ENCODE data around the gene MBNL1.

The MBNL1 gene

GRCh38 chr3:152313430-152313829, 44.7 kb downstream of the MBNL1 start:
- Histone ChIP-seq H3K4me3 (ENCODE audit: low read depth, low read length) (no peak overlapping the region), H3K27ac (ENCODE audit: extremely low read depth, low read depth, low read length) (no peak overlapping the region), H3K4me1 (ENCODE audit: control insufficient read depth, insufficient read depth, low read length) (0 out of 2 replicates have a peak, but pooled peaks cover 2% of the 10 kb centered on the region), H3K36me3 (ENCODE audit: control insufficient read depth in 2 of 2, insufficient read depth in 1 of 2, low read length in 2 of 2) (no peaks in the 10 kb centered on the region), H3K9me3 (ENCODE audit: control insufficient read depth, insufficient read depth, low read depth, low read length) (no peaks in the 10 kb centered on the region)
- CTCF ChIA-PET = interaction anchor here (0.8 kb wide), 1 partner anchor 44 kb away, joined by 3 read pairs; no protein-coding TSS in a partner anchor
- no peak for TF ChIP-seq ZSCAN23 (tag by site-specific recombination; IDR thresholded peaks at IDR 0.05)
- TF ChIP-seq KLF7 (tag by site-specific recombination; IDR thresholded peaks at IDR 0.05; ENCODE audit: borderline replicate concordance) = no peak
- TF ChIP-seq ZNF585B (tag by site-specific recombination; IDR thresholded peaks at IDR 0.05) = no peak
- TF ChIP-seq ZBTB21 (tag by site-specific recombination; IDR thresholded peaks at IDR 0.05) = no peak
- no peak for TF ChIP-seq ZBTB44 (tag by site-specific recombination; IDR thresholded peaks at IDR 0.05)
- no peak for TF ChIP-seq ZNF558 (tag by site-specific recombination; IDR thresholded peaks at IDR 0.05)
- TF ChIP-seq SETDB1 (IDR thresholded peaks at IDR 0.05; ENCODE audit: insufficient read length, low read length) = no peak
- TF ChIP-seq ZNF600 (tag by site-specific recombination; IDR thresholded peaks at IDR 0.05) = no peak
- no peak for TF ChIP-seq ZNF707 (tag by site-specific recombination; IDR thresholded peaks at IDR 0.05)
- TF ChIP-seq ZNF645 (tag by site-specific recombination; IDR thresholded peaks at IDR 0.05) = no peak
- no peak for TF ChIP-seq ZNF776 (tag by site-specific recombination; IDR thresholded peaks at IDR 0.05; ENCODE audit: borderline replicate concordance)
- TF ChIP-seq ZXDB (tag by site-specific recombination; IDR thresholded peaks at IDR 0.05) = no peak
- TF ChIP-seq ZNF514 (tag by site-specific recombination; IDR thresholded peaks at IDR 0.05) = no peak
- POLR2A ChIA-PET = interaction anchor here (0.6 kb wide), 1 partner anchor 278 kb away, joined by 3 read pairs; no protein-coding TSS in a partner anchor

GRCh38 chr3:152313914-152314313, 45.2 kb downstream of the MBNL1 start:
- Histone ChIP-seq H3K36me3 (ENCODE audit: control insufficient read depth in 2 of 2, insufficient read depth in 1 of 2, low read length in 2 of 2) (no peaks in the 10 kb centered on the region), H3K4me1 (ENCODE audit: control insufficient read depth, insufficient read depth, low read length) (0 out of 2 replicates have a peak, but pooled peaks cover 3% of the 10 kb centered on the region), H3K9me3 (ENCODE audit: control insufficient read depth, insufficient read depth, low read depth, low read length) (no peaks in the 10 kb centered on the region), H3K27ac (ENCODE audit: extremely low read depth, low read depth, low read length) (no peak overlapping the region), H3K4me3 (ENCODE audit: low read depth, low read length) (no peak overlapping the region)
- POLR2A ChIA-PET = no interaction called here
- CTCF ChIA-PET = interaction anchor here (0.7 to 0.8 kb wide), 2 partner anchors 44 to 268 kb away, joined by 3 to 6 read pairs; no protein-coding TSS in a partner anchor
- no peak for TF ChIP-seq TRIM28 (IDR thresholded peaks at IDR 0.05; ENCODE audit: borderline replicate concordance, low read length)
- TF ChIP-seq GFI1B (tag by site-specific recombination; IDR thresholded peaks at IDR 0.05) = no peak
- no peak for TF ChIP-seq KLF17 (tag by site-specific recombination; IDR thresholded peaks at IDR 0.05)

- no peak overlapping the region for H3K4me3 ChIP-seq (ENCODE audit: low read depth, low read length)
- TF ChIP-seq ZNF26 (tag by site-specific recombination; IDR thresholded peaks at IDR 0.05) (no peak), ZNF549 (tag by site-specific recombination; IDR thresholded peaks at IDR 0.05) (no peak), PRDM6 (tag by site-specific recombination; IDR thresholded peaks at IDR 0.05) (0 out of 2 replicates have a peak, but pooled peaks have one; percentile 46), ZNF677 (tag by site-specific recombination; IDR thresholded peaks at IDR 0.05) (peak; percentile 75; the same call in 1 of the 2 replicates), ZNF175 (tag by site-specific recombination; IDR thresholded peaks at IDR 0.05) (no peak)
- POLR2A ChIA-PET = no interaction called here
- no peaks in the 10 kb centered on the region for H3K9me3 ChIP-seq (ENCODE audit: control insufficient read depth, insufficient read depth, low read depth, low read length)
- CTCF ChIA-PET = no interaction called here
- H3K27ac ChIP-seq (ENCODE audit: extremely low read depth, low read depth, low read length) = no peak overlapping the region
- H3K4me1 ChIP-seq (ENCODE audit: control insufficient read depth, insufficient read depth, low read length) = 0 out of 2 replicates have a peak, but pooled peaks cover 3% of the 10 kb centered on the region
- H3K36me3 ChIP-seq (ENCODE audit: control insufficient read depth in 2 of 2, insufficient read depth in 1 of 2, low read length in 2 of 2) = no peaks in the 10 kb centered on the region
Measured at GRCh38 chr3:152314677-152315353, 46.1 kb downstream of the MBNL1 start.

All from HEK293 (cell line).